Left ventricle myocardium inferior (tissue), 1 donor: ENCODE results near the gene C19orf25. TPM values are rescaled to one million over a fixed set of nuclear protein-coding genes. Genes with fewer than 3 reads are reported as not detected.

Experiments used
- DNase-seq: peaks from one replicate; pipeline ENCODE4 v3.0.0-alpha.2; 2020
- H3K27ac ChIP-seq: fragments of 200-600 bp; replicated peaks from 2 replicates; pipeline ENCODE4 v1.8.0; 2021
- H3K27me3 ChIP-seq: fragments of 200-600 bp; 2 replicates; pipeline ENCODE4 v1.8.0; 2021; ENCODE audit warnings: low read depth
- H3K36me3 ChIP-seq: fragments of 200-600 bp; 2 replicates; pipeline ENCODE4 v1.8.0; 2021
- H3K4me1 ChIP-seq: fragments of 200-600 bp; 2 replicates; pipeline ENCODE4 v1.8.0; 2021
- H3K4me3 ChIP-seq: fragments of 200-600 bp; 2 replicates; pipeline ENCODE4 v1.8.0; 2021; ENCODE audit warnings: mild to moderate bottlenecking, moderate library complexity
- H3K9me3 ChIP-seq: fragments of 200-600 bp; replicated peaks from 2 replicates; pipeline ENCODE4 v1.8.0; 2021
- intact Hi-C: fragments of 100-400 bp; cut with micrococcal nuclease; formaldehyde crosslinking; loops from one replicate; pipeline ENCODE4 v1.11.0; 2022
- total RNA-seq: library from RNA; stranded (reverse); fragmentation: NEBNext Ultra II Directional; extraction: Animal tissue kit (Norgen Biotek cat#: 25700); gene quantifications from one replicate; pipeline ENCODE4 v1.2.1, GENCODE V29; 2021
- TF ChIP-seq, protein P1 (sequence below): fragments of 200-600 bp; IDR thresholded peaks from 2 replicates; pipeline ENCODE4 v1.8.0; 2021; ENCODE audit warnings: antibody characterized with exemption, mild to moderate bottlenecking, borderline replicate concordance
- donor health status: DM: no; HTN: yes; CAD: no; lungs with severe emphysema.

C19orf25 gene
- total RNA-seq, 1 donor from 2014 or later: 16.1 TPM

DNA sequence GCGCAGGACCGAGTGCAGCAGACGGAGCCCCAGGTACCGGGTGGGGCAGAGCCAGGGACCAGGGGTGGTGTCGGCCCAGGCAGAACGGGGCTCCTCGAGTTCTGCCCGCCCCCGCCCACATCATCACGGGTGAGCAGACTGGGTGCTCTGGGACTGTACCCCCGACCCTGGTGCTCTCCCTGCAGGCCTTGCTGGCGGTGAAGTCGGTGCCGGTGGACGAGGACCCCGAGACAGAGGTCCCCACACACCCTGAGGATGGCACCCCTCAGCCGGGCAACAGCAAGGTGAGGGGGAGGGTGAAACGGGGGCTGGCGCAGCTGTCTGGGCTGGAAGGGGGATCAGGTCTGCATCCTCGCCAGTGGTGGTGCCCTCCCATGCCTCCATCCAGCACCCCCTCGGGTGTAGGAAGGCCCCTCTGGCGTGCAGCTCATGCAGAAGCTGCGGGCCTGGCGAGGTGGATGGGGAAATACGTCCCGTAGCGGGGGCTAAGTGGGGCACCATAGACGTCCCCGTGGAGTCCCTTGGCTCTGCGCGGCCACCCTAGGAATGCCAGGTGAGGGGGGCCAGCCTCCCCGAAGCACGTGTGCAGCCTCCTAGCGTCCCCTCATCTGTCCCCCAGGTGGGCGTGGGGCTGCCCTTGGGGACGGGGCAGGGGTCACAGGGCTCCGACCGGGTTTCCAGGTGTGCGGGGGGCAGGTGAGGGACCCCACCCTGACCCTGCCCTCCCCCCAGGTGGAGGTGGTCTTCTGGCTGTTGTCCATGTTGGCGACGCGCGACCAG, 22.7 kb downstream of the C19orf25 start:
- peaks cover 44% of the 10 kb centered on the region for H3K4me1 ChIP-seq
- peaks cover 13% of the 10 kb centered on the region for H3K36me3 ChIP-seq
- H3K9me3 ChIP-seq: no peaks in the 10 kb centered on the region
- intact Hi-C loops: no loop called here
- DNase-seq: no peak
- TF ChIP-seq, protein P1, sequence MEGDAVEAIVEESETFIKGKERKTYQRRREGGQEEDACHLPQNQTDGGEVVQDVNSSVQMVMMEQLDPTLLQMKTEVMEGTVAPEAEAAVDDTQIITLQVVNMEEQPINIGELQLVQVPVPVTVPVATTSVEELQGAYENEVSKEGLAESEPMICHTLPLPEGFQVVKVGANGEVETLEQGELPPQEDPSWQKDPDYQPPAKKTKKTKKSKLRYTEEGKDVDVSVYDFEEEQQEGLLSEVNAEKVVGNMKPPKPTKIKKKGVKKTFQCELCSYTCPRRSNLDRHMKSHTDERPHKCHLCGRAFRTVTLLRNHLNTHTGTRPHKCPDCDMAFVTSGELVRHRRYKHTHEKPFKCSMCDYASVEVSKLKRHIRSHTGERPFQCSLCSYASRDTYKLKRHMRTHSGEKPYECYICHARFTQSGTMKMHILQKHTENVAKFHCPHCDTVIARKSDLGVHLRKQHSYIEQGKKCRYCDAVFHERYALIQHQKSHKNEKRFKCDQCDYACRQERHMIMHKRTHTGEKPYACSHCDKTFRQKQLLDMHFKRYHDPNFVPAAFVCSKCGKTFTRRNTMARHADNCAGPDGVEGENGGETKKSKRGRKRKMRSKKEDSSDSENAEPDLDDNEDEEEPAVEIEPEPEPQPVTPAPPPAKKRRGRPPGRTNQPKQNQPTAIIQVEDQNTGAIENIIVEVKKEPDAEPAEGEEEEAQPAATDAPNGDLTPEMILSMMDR: no peak
- no peak overlapping the region for H3K27ac ChIP-seq
- H3K27me3 ChIP-seq: peaks cover 73% of the 10 kb centered on the region
- no peak overlapping the region for H3K4me3 ChIP-seq

DNA sequence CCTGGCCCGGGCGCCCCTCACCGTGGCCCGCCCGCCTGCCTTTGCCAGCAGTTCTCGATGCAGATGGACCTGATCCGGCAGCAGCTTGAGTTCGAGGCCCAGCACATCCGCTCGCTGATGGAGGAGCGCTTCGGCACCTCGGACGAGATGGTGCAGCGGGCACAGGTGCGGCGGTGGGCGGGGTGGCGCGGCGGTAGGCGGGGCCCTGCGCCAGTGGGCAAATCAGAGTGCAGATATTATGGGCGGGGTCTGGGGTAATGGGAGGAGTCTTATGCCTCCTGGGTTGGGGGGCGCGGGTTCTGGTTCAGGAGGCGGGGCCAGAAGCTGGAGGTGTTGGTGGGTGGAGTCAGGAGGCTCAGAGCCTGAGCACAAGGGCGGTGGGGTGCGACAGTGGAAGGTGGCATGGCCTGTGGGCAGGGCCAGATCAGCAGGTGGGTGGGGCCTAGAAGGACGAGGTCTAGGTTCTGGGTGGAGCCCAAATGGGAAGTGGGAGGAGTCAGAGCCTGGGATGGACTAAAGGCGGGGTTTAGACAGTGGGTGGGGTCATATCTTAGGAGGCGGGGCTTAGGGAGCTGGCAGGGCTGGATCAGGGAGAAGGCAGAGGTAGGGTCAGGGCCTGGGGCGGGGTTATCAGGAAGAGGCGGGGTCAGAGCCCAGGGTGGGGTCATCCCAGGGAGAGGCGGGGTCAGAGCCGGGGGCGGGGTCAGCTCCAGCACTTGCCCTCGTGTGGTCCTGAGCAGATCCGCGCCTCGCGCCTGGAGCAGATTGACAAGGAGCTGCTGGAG, 23.5 kb downstream of the C19orf25 start:
- no peaks in the 10 kb centered on the region for H3K9me3 ChIP-seq
- H3K27me3 ChIP-seq: peaks cover 81% of the 10 kb centered on the region
- no peak for DNase-seq
- H3K4me3 ChIP-seq: no peak overlapping the region
- TF ChIP-seq, protein P1: no peak
- H3K27ac ChIP-seq: no peak overlapping the region
- peaks cover 6% of the 10 kb centered on the region for H3K36me3 ChIP-seq
- intact Hi-C loops: no loop called here
- peaks cover 44% of the 10 kb centered on the region for H3K4me1 ChIP-seq

DNA sequence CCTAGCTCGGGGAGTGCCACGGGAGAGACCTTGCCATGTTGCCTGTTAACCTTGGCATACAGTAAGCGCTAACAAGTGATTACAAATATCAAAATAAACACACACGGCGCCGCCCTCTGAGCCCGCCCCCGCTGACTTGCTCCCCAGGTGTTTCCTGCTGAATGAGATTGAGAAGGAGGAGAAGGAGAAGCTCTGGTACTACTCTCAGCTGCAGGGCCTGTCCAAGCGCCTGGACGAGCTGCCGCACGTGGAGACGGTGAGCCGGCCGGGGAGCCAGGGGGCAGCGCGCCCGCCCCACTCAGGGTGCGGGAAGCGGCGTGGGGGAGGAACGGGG, 24.0 kb downstream of the C19orf25 start:
- Histone ChIP-seq H3K4me1 (peaks cover 44% of the 10 kb centered on the region), H3K36me3 (peaks cover under 1% of the 10 kb centered on the region), H3K27ac (no peak overlapping the region), H3K9me3 (no peaks in the 10 kb centered on the region), H3K27me3 (peaks cover 86% of the 10 kb centered on the region), H3K4me3 (no peak overlapping the region)
- TF ChIP-seq, protein P1: no peak
- no peak for DNase-seq
- intact Hi-C loops: no loop called here

DNA sequence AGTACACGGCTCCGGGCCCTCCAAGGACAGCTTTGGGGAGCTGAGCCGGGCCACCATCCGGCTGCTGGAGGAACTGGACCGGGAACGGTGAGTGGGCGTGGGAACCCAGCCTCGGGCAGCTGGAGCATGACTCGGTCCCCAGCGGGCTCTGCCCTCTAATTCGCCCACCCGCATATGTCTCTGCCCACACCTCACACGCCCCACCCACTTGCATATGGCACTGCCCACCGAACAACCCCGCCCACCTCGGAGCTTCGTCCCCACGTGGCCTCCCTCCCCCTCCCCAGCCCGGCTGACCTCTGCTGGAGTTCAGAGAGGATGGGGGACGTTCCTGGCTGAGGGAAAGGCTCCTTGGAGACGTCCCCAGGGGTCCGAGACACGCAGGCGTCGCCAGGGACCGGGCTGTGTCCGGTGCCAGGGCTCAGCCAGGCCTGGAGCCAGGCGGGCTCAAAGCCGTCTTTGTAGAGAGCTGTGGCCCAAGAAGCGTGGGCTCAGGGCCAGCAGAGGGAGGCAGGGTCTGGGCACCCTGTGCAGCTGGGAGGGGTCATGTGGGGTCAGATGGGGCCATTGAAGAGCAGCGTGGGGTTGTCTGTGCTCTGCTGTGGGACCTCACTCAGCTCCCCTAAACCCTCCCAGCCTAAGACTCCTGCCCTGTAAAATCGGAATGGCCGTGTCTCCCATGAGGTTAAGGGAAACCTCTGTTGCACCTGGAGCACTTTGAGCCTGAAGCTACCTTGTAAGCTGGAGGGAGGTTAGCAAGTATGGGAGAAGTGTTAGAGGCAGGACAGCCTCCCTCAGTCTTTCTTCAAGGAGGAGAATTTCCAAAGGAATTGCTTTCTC, 25.3 kb downstream of the C19orf25 start:
- H3K27ac ChIP-seq: no peak overlapping the region
- no peaks in the 10 kb centered on the region for H3K9me3 ChIP-seq
- DNase-seq: no peak
- H3K4me3 ChIP-seq: no peak overlapping the region
- intact Hi-C loops: no loop called here
- no peaks in the 10 kb centered on the region for H3K36me3 ChIP-seq
- H3K4me1 ChIP-seq: peaks cover 48% of the 10 kb centered on the region
- TF ChIP-seq, protein P1: no peak
- H3K27me3 ChIP-seq: peaks cover 99% of the 10 kb centered on the region

DNA sequence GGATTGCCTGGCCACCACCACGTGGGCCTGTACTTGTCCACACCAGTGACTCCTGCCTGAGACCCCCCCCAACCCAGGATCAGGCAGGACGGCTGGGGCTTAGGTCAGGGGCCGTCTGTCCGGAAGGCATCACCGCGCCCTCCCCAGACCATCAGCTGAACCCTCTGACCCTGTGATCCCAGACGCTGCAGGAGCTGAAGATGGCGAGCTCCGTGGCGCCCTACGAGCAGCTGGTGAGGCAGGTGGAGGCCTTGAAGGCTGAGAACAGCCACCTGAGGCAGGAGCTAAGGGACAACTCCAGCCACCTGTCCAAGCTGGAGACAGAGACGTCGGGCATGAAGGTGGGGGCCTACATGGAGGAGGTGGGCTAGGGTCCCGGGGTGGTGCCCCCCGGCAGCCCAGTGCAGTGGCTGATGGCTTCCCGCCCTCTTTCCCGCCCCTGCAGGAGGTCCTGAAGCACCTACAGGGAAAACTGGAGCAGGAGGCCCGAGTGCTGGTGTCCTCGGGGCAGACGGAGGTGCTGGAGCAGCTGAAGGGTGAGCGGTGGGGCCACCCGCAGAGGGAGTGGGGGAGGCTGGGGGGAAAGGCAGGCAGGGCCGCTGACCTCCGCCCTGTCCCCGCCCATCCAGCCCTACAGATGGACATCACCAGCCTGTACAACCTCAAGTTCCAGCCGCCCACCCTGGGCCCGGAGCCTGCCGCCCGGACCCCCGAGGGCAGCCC, 26.1 kb downstream of the C19orf25 start:
- peaks cover 48% of the 10 kb centered on the region for H3K4me1 ChIP-seq
- H3K4me3 ChIP-seq: no peak overlapping the region
- no peak overlapping the region for H3K27ac ChIP-seq
- intact Hi-C loops: no loop called here
- no peaks in the 10 kb centered on the region for H3K36me3 ChIP-seq
- no peaks in the 10 kb centered on the region for H3K9me3 ChIP-seq
- H3K27me3 ChIP-seq: peaks cover 100% of the 10 kb centered on the region
- TF ChIP-seq, protein P1: no peak
- no peak for DNase-seq
